Measurements from ENCODE around the gene SATL1. TPM values are rescaled to one million over a fixed set of nuclear protein-coding genes. Genes with fewer than 3 reads are reported as not detected.
"Not testable (repeated sequence)": the region's sequence is repeated elsewhere in the genome, so short reads cannot be mapped to it uniquely, and the experiment has no call there.

Gene SATL1
- total RNA-seq (2021; ENCODE audit: unreplicated experiment) (not detected), Bru-seq, nascent RNA (percentile 17 among the genes with signal in this experiment), BruChase-seq, experiment 1, labeled RNA remaining after a 2-hour chase (percentile 13 among the genes with signal in this experiment), BruChase-seq, experiment 2, labeled RNA remaining after a 6-hour chase (percentile 10 among the genes with signal in this experiment)
- polyA plus RNA-seq (2012; ENCODE audit: insufficient read length): not detected
- long read RNA-seq: 0 reads

- ChIA-PET CTCF (no interaction called here), POLR2A (no interaction called here)
- H3K27me3 ChIP-seq (ENCODE audit: control insufficient read depth, insufficient read depth, low read length): no peaks in the 10 kb centered on the region
- BruUV-seq (replicated peaks): no TSS peak
- H3K36me3 ChIP-seq (ENCODE audit: control insufficient read depth, insufficient read depth, low read length): no peaks in the 10 kb centered on the region; the same call in 1 of the 2 replicates
- peak within 1 kb of the TSS; percentile 62 to 83 for H3K4me3 ChIP-seq (ENCODE audit: low read depth in 2 of 2, low read length in 2 of 2)
- H3K9me3 ChIP-seq (ENCODE audit: control insufficient read depth, insufficient read depth, low read depth, low read length): no peaks in the 10 kb centered on the region
- H3K4me1 ChIP-seq (ENCODE audit: control insufficient read depth, insufficient read depth, low read length): no peaks in the 10 kb centered on the region
- ATAC-seq: peak; percentile 86
- TF ChIP-seq TCF7L2 (IDR thresholded peaks at IDR 0.05; ENCODE audit: low read depth, low read length) (no peak), SIN3A (IDR thresholded peaks at IDR 0.05; ENCODE audit: borderline replicate concordance, insufficient read depth, low read depth, low read length) (no peak), POLR2AphosphoS5 (IDR thresholded peaks at IDR 0.05; ENCODE audit: low read depth, low read length) (no peak)
- TF ChIP-seq, protein P1, sequence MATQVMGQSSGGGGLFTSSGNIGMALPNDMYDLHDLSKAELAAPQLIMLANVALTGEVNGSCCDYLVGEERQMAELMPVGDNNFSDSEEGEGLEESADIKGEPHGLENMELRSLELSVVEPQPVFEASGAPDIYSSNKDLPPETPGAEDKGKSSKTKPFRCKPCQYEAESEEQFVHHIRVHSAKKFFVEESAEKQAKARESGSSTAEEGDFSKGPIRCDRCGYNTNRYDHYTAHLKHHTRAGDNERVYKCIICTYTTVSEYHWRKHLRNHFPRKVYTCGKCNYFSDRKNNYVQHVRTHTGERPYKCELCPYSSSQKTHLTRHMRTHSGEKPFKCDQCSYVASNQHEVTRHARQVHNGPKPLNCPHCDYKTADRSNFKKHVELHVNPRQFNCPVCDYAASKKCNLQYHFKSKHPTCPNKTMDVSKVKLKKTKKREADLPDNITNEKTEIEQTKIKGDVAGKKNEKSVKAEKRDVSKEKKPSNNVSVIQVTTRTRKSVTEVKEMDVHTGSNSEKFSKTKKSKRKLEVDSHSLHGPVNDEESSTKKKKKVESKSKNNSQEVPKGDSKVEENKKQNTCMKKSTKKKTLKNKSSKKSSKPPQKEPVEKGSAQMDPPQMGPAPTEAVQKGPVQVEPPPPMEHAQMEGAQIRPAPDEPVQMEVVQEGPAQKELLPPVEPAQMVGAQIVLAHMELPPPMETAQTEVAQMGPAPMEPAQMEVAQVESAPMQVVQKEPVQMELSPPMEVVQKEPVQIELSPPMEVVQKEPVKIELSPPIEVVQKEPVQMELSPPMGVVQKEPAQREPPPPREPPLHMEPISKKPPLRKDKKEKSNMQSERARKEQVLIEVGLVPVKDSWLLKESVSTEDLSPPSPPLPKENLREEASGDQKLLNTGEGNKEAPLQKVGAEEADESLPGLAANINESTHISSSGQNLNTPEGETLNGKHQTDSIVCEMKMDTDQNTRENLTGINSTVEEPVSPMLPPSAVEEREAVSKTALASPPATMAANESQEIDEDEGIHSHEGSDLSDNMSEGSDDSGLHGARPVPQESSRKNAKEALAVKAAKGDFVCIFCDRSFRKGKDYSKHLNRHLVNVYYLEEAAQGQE (IDR thresholded peaks at IDR 0.05; ENCODE audit: insufficient read depth in 1 of 2, low read depth in 2 of 2, low read length in 1 of 2): no peak
- TF ChIP-seq, protein P2, sequence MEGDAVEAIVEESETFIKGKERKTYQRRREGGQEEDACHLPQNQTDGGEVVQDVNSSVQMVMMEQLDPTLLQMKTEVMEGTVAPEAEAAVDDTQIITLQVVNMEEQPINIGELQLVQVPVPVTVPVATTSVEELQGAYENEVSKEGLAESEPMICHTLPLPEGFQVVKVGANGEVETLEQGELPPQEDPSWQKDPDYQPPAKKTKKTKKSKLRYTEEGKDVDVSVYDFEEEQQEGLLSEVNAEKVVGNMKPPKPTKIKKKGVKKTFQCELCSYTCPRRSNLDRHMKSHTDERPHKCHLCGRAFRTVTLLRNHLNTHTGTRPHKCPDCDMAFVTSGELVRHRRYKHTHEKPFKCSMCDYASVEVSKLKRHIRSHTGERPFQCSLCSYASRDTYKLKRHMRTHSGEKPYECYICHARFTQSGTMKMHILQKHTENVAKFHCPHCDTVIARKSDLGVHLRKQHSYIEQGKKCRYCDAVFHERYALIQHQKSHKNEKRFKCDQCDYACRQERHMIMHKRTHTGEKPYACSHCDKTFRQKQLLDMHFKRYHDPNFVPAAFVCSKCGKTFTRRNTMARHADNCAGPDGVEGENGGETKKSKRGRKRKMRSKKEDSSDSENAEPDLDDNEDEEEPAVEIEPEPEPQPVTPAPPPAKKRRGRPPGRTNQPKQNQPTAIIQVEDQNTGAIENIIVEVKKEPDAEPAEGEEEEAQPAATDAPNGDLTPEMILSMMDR (IDR thresholded peaks at IDR 0.05): no peak
- H3K27ac ChIP-seq (ENCODE audit: low read length): 0 out of 2 replicates have a peak within 1 kb of the TSS, but pooled peaks have one; percentile 17
- no peak for DNase-seq (ENCODE audit: low read depth, low spot score)
- intact Hi-C loops (cut with micrococcal nuclease; ENCODE audit: unreplicated experiment): no loop called here
- in situ Hi-C loops (cut with HindIII; ENCODE audit: low pct_unique_long_range_greater_than_20kb, low sequenced_read_pairs): no loop called here
These were observed at the start of gene SATL1, which contains the start of gene ZNF711 for GRCh38 chrX:85243761-85244449. Gene SATL1, minus strand, starts transcription at chrX:85243779. Its CDS starts 134,811 bp downstream, at chrX:85108968. Gene ZNF711, plus strand, starts transcription at chrX:85243991. Its CDS starts 3,582 bp downstream, at chrX:85247573.

DNA sequence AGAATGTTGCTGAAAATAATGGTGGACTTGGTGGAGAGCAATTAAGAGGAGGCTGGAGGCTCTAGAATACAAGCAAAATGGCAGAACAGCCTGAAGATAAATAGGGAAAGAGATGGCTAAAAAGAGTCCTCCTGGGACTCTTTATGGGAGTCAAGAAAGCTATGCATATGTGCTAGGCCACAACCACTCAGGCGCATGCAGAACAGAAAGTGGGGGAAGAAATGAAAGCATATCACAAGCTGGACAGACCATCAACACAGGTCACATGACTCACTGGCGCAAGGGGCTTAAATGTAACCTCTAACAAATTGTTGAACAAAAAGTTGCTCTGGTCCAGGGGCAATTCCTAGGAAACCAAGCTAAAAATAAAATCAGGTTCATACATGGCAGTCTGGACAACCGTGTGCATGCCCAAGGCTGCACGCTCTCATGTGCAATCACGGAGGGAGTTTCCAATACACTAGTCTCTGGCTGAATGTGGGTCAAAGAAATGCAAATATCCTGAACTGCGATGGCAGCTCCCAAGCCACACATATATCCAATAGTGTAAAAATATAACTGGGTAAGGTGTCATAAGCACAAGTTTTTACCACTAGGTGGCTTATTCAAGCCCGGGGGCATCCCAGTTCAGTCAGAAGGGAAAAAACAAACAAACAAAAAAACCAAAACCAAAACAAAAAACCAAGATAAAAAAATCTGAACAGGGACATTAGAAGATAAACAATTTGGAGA is 45.6 kb upstream of the SATL1 start:
- in situ Hi-C loops (cut with HindIII; ENCODE audit: low pct_unique_long_range_greater_than_20kb, low sequenced_read_pairs): no loop called here
- POLR2A ChIA-PET: no interaction called here
- Histone ChIP-seq H3K4me3 (ENCODE audit: low read depth in 2 of 2, low read length in 2 of 2) (no peak overlapping the region), H3K27me3 (ENCODE audit: control insufficient read depth, insufficient read depth, low read length) (no peaks in the 10 kb centered on the region), H3K27ac (ENCODE audit: low read length) (no peak overlapping the region), H3K4me1 (ENCODE audit: control insufficient read depth, insufficient read depth, low read length) (no peaks in the 10 kb centered on the region), H3K9me3 (ENCODE audit: control insufficient read depth, insufficient read depth, low read depth, low read length) (no peaks in the 10 kb centered on the region), H3K36me3 (ENCODE audit: control insufficient read depth, insufficient read depth, low read length) (no peaks in the 10 kb centered on the region)
- BruUV-seq (replicated peaks): no TSS peak
- ATAC-seq (no peak), DNase-seq (ENCODE audit: low read depth, low spot score) (no peak)
- intact Hi-C loops (cut with micrococcal nuclease; ENCODE audit: unreplicated experiment): no loop called here
- TF ChIP-seq, protein P1 (IDR thresholded peaks at IDR 0.05; ENCODE audit: insufficient read depth in 1 of 2, low read depth in 2 of 2, low read length in 1 of 2): no peak
- TF ChIP-seq POLR2AphosphoS5 (IDR thresholded peaks at IDR 0.05; ENCODE audit: low read depth, low read length): no peak
- no peak for TF ChIP-seq TCF7L2 (IDR thresholded peaks at IDR 0.05; ENCODE audit: low read depth, low read length)
- TF ChIP-seq, protein P2 (IDR thresholded peaks at IDR 0.05): no peak
- no peak for TF ChIP-seq SIN3A (IDR thresholded peaks at IDR 0.05; ENCODE audit: borderline replicate concordance, insufficient read depth, low read depth, low read length)
- CTCF ChIA-PET: no interaction called here

- H3K9me3 ChIP-seq (ENCODE audit: control insufficient read depth, insufficient read depth, low read depth, low read length); BruUV-seq (replicated peaks); ATAC-seq; H3K27ac ChIP-seq (ENCODE audit: low read length); H3K4me3 ChIP-seq (ENCODE audit: low read depth in 2 of 2, low read length in 2 of 2); DNase-seq (ENCODE audit: low read depth, low spot score); POLR2A ChIA-PET; H3K36me3 ChIP-seq (ENCODE audit: control insufficient read depth, insufficient read depth, low read length); H3K27me3 ChIP-seq (ENCODE audit: control insufficient read depth, insufficient read depth, low read length); intact Hi-C loops (cut with micrococcal nuclease; ENCODE audit: unreplicated experiment); H3K4me1 ChIP-seq (ENCODE audit: control insufficient read depth, insufficient read depth, low read length); in situ Hi-C loops (cut with HindIII; ENCODE audit: low pct_unique_long_range_greater_than_20kb, low sequenced_read_pairs); CTCF ChIA-PET: not testable (repeated sequence)
These were observed 41.7 kb upstream of the SATL1 start for GRCh38 chrX:85285286-85285685.

Measured in Panc1 (cell line).